Activated T-helper 9 cell treated with anti-CD3 and anti-CD28 coated beads, Interleukin-2, amount 50 U/mL, for 16 hours (primary cell): ENCODE results near the gene PTER.

Experiments used
- DNase-seq: peaks from one replicate; pipeline ENCODE4 v3.0.0-alpha.2; 2020; ENCODE audit warnings: low read depth

PTER gene

DNA sequence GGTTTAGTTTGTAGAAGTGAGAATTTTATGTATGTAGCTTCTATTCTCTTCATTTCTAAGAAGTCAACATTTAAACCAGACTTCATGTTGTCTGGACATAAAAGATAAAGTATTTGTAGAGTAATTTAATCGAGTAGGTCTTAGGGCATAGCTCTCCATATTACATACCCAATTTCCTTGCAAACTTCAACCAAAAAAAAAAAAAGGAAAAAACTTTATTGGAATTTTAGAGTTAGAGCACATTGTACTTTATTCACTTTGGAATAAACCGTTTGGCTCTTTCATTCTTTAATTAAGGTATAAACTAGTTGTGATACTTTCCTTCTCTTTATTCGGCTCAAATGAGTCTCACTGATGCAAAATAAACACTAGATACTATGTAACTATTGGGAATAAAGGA is 36.0 kb downstream of the PTER start:
- no peak for DNase-seq

DNA sequence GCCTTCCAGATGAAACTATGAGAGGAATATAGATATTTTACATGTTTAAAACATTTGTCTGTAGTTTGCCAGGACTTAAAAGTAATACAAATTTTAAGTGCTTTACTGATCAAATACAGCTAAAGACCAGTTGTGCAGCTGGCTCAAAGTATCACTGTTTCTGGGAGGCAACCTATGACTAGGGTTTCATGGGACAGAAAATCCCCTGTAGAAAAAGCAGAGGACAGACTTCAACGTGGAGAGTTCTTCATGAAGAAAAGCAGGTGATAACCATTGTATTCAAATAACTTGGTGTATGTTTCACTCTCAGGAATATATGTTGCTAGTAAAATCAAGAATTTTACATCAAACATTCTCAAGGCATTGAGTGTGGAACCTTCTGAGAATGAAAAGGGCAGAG is 40.9 kb downstream of the PTER start:
- DNase-seq = no peak

DNA sequence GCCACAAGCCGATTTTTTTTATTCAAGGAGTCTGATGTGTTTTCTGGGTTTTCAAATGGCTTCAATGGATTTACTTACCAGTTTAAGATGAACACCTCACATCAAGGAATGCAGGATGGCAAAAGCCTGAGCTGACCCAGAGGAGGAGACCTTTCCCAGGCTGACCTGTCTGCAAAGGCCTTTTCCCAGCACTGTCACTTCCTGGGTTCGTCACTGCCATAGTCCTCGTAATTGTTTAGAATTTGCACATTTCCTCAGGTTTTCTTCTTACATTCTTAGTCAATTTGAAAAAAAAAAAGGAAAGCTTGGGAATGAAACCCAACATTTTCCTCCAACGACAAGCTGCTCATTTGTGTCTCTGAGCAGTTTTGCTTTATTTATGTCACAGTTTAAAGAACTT is 42.0 kb downstream of the PTER start:
- no peak for DNase-seq

DNA sequence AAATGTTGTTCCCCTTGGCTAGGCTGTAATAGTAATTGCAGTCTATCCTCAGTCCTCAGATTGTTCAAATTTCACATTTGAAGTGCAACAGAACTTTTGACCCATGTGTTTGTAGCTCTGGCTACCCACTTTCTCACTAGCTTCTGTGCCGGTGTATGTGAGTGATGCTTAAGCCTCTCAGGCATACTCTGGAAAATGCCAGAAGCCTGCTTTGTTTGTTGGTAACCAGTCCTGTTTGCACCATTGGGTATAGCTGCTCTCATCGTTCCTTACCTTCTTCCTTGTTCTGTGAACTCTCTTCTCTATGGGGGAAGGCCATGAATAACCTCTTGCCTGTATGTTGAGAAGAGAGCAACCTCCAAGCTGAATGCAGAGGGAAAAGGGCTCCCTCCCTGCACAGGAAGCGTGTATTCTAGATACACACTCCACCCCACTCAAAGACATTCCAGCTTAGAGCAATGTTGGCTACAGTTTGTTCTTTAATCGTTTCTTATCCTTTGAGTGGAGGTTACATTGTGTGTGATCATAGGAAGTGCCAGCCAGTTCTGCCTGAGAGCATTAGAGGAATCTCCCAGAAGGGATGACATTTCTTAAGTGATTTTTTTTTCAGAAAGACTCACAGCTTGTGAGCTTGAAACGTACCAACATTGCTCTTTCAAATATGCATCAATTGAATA is 44.4 kb downstream of the PTER start:
- DNase-seq = no peak

DNA sequence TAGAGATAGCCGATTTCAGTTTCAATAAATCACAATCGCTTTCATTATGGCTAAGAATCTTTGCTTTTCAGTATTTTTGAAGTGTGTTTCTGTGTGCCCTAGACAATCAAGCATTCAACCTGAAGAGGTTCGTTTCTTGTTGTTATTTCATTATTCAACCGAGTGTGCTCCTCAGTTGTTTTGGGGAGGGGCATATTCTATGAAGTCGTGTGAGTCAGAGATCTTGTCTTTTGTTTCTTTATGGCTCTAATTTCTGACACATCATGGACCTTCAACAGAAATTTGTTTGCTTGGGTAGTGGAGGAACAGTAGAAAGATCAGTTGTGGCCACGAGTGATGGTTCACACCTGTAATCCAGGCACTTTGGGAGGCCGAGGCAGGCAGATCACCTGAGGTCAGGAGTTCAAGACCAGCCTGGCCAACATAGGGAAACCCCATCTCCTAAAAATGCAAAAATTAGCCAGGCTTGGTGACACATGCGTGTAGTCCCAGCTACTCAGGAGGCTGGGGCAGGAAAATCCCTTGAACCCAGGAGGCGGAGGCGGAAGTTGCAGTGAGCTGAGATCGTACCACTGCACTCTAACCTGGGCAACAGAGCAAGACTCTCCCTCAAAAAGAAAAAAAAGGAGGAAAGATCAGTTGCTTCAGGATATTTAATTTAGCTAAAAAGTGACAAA is 46.6 kb downstream of the PTER start:
- DNase-seq = no peak

DNA sequence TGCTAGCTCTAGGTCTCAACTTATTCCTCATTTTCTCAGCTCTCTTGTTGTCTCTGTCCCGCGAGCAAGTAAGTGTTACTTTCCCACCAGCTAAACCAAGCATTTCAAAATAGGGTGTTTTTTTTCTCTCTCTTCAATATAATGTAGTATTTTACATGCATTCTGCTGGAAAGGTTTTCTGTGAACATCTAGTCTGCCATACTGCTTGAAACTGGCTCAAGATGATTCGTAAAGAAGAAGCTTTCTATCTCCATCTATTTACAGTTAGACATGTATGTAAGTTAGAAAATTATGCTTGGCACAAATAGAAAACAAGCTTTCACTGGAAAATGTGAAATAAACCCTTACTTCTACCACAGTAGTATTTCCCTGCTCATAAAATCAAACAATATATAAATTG is 53.7 kb downstream of the PTER start:
- no peak for DNase-seq

DNA sequence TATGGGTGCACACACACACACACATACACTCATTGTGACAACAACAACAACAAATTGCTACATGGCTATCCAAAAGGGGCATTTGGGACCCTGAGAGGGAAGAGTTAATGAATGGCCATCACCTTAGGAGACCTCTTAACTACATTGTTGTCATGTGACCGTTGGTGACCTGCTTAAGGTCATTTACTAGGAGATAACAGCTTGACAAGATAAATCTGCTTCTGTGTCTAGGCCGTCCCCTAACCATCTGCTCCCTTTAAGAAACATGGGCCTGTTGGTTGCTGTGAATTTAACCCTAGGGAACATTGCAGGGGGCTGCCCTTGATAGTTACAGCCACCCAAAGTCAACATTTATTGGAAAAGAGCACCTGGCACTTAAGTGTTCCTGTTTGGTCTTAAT is 55.1 kb downstream of the PTER start:
- DNase-seq = no peak

DNA sequence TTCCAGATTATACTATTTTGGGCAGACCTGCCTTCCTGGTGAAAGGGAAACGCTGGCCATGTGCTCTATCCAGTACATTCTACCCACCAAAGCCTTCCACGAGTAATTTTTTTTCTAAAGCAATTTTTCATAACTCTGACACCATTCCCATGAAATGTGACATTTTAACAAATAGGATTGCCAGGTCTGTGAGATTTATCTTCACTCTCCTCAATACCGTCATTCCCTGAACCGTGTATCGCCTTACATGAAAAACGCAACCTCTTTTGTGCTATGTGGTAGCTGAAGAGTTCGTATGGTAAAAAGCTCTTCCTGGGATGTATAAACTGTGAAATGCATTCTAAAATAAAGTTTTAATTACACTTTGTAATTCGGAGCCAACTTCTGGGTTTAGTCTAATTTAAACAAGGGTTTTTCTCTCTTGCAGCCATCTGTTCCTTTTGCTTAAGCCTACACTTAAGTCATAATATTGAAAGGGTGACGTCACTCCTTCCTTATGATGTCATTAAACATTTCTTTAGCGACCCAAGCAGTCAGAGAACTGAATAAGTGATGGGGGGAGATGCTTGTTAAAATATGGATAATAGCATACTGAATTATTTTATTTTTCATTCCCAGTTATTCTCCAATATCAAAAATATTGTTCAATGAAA is 57.2 kb downstream of the PTER start:
- no peak for DNase-seq

DNA sequence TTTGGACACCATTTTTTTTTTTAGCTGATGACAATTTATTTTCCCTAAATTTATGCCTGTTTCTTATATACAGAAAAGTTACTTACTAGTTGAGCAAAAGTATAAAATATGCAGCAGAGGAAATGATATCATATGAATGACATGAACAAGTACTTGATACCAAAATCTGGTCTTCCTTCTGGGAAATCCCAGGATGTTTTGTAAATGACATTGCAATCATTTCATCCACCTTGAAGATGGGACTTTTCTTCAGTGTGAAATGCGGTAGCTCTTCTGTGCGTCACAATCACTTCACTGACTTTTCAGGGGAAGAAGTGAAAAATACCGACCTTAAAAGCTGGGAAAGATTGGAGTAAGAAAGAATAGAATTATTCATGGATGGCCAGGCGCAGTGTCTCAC is 61.1 kb downstream of the PTER start:
- DNase-seq = no peak

DNA sequence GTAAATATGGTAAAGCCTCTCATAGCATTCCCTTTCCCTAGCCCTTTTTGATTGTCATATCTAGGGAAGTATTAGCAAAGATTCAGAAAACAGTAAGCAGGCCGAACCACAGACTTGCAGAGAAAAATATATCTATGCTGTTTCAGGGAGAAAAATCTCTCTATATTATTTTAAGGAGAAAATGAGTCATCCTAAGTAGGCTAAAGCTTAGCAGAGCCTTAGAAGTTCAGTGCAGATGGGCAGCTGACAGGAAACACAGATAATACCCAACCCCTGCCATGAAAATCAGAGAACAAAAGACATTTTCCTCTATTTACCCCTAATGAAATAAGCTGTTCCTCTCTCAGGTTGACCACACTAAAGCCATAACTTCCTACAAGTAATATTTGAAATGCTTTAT is 68.4 kb downstream of the PTER start:
- DNase-seq = no peak

DNA sequence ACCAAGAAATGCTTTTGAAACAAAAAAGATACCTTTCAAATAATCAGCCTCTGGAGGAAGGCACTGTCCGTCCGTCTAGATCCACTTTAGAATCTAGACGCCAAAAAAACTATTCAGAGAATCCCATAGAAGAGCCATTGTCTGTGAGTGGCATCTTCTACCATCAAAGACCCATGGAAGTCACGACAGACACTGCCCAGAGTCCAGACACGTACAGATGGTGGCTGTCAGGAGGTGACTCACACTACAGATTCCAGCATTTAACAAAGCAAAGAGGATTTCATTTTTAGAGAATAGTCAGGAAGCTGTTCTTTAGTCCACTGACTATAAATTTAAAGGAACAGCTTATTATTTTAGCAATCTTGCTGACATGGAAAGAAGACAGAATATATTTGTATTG is 73.2 kb downstream of the PTER start:
- no peak for DNase-seq

DNA sequence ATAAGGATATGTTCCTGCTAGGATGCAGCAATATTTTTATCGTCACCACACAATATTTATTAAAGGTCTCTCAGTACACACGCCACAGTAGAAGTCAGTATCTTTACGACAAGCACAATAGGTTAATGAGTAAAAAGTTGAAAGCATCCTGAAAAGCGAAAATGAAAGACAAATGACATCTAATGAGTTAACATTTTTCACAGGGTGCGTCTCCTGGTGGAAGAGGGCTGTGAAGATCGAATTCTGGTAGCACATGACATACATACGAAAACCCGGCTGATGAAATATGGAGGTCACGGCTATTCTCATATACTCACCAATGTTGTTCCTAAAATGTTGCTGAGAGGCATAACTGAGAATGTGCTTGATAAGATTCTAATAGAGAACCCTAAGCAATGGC is 74.0 kb downstream of the PTER start:
- no peak for DNase-seq

DNA sequence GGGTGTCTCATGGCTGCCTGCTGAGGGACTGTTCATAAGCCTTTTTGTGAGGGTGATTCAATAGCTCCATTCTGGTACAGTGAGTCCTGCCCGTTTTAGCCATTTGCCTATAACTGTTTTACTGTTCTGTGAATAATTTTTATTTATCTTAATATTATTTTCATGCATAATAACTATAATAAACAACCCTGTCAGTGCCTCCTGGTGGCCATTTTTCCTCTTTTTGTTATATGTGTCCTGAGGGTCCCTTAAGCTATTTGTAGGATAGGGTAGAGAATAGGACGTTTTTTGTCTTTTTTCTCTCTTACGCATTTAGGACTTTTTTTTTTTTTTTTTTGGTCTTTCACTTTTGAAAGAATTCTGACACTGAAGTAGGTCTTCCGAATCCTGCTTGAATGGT is 82.0 kb downstream of the PTER start:
- DNase-seq = no peak

DNA sequence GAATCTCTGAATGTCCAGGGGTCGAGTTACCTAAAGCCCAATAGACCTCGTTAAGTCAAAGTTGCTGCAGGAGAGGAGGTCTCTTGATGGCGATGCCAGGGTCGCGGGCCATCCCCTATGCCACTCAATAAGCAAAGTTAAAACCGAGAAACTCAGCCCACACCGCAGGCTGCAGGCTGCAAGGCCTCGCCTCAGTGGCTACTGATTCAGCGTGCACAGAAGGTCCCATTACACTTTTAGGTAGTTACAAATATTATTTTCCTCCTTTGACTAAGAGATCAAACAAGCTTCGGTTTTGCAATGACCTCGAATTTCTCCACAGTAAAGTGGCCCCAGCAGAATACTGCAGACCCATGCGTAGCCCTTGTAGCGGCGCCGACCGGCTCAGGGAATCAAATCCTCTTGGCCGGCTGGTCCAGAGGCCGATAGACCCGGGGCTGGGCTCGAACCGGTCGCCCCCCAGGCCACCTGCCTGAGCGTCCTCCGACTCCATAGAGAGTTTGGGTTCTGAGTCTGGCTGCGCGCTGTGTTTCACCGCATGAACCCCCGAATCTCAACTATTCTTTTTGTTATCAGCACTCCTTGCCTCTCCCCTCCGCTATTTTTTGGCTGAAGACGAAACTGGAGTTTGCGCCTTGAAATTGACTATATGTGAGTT is 82.6 kb downstream of the PTER start:
- no peak for DNase-seq

DNA sequence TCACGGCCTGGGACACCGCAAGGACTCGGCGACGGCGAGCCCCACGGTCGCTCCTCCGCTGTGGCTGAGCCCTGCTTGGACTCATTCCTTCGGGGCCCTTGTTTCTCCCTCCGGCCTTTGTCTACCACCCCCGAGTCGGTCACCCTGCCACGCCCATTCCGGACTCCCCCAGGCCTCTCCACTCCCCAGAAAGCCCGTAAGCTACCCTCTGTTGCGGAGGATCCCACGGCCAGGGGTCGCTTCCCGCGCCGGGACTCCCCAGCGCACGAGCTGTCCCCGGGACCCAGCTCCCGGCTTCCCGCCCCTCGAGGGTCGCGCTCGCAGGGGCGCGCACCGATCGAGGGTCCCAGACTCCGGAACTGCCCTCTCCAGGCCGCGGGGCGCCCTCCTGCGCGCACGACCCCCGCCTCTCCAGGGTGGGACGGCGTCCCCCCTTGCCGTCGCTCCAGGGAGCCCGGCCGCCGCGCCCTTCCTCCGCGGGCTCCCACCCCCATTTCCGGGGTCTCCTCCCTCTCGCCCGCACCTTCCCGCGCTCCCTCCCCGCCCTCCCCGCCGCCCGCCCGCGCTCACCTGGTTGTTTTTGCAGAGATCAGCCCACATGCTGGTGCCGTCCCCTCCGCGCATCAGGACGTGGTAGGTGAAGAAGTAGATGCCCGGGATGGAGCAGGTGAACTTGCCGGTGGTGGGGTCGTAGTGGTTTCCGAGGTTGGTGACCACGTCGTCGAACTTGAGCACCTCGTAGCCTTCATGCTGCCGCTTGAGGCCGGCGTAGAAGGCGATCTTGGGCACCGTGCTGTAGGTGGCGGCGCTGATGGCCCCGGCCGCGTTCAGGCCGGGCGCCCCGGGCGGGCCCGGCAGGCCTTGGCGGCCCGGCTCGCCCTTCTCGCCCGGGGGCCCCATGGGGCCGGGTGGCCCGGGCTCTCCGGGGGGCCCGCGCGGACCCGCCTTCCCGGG is 83.4 kb downstream of the PTER start:
- DNase-seq = no peak

DNA sequence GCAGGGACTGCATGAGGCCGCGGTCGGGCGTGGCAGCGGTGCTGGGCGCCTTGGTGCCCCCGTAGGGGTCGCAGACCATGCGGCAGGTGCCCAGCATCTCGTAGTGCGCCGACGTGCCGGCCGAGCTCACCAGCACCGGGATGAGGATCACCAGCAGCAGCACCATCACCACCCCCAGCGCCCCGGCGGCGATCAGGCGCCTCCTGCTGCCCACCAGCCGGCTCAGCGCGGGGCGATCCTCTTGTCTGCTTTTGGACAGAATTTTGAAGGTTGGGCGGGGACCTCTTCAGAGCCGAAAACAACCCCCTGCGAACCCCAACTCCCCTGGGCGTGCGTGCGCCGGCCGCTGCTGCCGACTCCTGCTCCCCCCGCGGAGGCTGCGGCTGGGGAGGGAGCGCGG is 84.1 kb downstream of the PTER start:
- DNase-seq = no peak

DNA sequence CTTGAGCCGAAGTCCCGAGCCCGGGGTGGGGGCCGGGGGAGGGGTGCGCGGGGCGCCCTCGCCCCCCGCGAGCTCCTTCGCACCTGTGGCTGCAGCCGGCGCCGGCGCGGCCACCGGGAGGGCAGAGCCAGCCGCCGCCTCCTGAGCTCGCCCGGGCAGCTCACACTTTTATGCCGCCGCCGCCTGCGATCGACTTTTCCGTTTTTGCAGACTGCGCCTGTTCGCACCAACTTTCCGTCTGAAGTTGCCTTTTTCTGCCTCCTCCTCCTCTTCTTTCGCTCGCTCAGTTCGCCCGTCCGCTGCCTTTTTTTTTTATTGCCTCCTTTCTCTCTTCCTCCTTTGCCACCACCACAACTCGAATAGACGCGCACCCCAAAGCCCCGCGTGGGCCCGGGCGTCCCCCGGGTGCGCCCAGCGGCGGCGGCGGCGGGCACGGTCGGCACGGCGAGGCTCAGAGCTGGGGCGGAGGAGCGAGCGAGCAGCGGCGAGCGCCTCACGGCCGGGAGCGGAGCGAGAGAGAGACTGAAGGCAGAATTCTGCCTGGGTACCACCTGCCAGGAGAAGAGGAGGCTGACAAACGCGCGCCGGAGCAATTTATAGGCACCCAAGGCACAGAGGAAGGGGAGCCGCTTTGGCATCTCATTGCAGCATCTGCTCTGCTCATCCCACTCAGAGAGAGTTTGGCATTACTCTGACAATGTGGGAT is 84.7 kb downstream of the PTER start, which contains the start of gene C1QL3:
C1QL3 (minus strand) TSS at position 569 of the 706 bp plus-strand sequence. CDS start 814 bp downstream, outside the sequence.
- DNase-seq = no peak

DNA sequence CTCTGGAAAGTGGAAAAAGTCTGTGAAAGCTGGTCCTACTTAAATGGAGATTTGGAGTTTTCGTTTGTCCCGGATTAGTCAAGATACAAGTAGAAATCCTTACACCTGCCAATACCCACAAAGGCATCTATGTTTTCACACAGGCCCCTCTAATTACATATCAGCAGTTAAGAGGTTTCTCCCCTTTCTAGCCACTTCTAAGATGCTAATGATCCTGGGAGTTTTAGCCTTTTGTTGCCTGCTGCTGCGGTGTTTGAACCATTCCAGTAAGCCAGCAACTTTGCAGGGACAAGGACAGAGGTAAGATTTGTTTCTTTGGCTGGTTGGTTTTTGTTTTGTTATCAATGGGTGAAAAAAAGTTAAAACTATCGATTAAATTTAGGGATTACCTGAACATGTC is 90.6 kb downstream of the PTER start:
- no peak for DNase-seq

DNA sequence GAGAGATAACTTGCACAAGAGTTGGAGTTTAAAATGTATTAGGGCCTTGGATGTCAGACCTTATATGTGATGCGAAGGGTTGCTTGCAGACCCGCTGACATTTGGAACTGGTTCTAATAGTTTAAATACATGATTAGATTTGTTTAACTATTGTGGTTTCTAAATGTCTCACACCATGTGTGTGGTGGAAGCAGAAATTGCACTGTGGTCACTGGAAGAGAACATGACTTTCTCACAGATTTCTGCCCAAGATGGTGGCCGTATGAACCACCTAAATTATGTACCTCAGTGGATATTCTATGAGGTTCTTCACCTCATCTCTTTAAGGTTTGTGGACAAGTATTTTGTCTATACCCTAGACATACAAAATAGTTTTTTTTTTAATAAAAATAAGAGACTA is 93.0 kb downstream of the PTER start:
- no peak for DNase-seq

DNA sequence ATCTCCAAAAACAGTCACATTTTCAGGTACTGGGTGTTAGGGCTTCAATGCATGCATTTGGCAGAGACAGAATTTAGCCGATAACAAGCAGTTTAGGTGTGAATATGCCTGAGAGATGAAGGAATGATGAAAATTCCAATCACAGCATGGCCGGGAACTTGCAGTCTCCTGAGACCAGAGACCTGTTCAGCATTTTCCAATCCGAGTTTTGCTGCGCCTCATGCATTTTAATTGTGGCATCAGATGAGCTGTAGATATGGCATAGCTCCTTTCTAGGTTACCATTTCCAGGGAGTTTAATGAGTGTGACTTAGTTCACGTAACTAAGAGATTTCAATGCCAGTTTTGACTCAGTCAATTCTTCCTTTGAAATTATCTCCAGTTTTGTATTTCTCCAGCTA is 99.3 kb downstream of the PTER start:
- no peak for DNase-seq

DNA sequence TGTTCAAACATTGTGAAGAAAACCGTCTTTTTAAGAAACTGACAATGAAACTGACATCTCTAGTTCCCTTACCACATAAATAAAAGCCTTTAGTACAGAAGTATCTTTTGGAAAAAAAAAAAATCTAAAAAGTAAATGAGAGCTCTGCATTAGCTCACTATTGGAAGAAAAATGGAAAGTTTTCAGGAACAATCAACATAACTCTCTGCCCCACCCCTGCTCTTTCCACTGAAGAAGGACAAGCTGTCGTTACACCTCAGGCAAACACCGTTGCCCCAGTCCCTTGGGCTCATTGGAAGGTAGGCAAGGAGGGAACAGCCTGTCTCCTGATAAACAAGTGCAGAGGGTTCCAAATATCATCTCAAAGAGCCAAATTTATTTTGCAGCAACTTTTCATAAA is 107.3 kb downstream of the PTER start:
- no peak for DNase-seq
